Measurements from ENCODE around the gene PPHLN1. TPM values are rescaled to one million over a fixed set of nuclear protein-coding genes. Genes with fewer than 3 reads are reported as not detected.

PPHLN1 gene
- total RNA-seq, 1 experiment from 2014 or later, result 87.6 TPM

GRCh38 chr12:42459336-42459847 is 133.4 kb downstream of the PPHLN1 start:
- CTCF ChIA-PET, result no interaction called here

GRCh38 chr12:42462486-42462885 is 136.5 kb downstream of the PPHLN1 start:
- DNase-seq, result no peak
- Histone ChIP-seq H3K4me3 (ENCODE audit: low read depth, low read length) (no peak overlapping the region), H3K9me3 (no peaks in the 10 kb centered on the region), H3K36me3 (ENCODE audit: control insufficient read depth, insufficient read depth, low read length) (no peaks in the 10 kb centered on the region), H3K4me1 (no peaks in the 10 kb centered on the region), H3K27me3 (replicated peaks; ENCODE audit: control insufficient read depth, insufficient read depth, low read length) (no peaks in the 10 kb centered on the region)
- no peaks in the 10 kb centered on the region for H3K4me1 Mint-ChIP-seq (ENCODE audit: low read depth, unreplicated experiment)
- H3K4me3 Mint-ChIP-seq (ENCODE audit: unreplicated experiment), result no peak overlapping the region
- ChIA-PET POLR2A (no interaction called here), CTCF (no interaction called here)
- BruUV-seq (replicated peaks), result no TSS peak
- TF ChIP-seq CTCF (IDR thresholded peaks at IDR 0.05; ENCODE audit: insufficient read depth in 1 of 2, low read depth in 1 of 2, low read length in 1 of 2, severe bottlenecking in 1 of 2, unreplicated experiment in 1 of 2), result no peak
- peaks cover 18% of the 10 kb centered on the region for H3K36me3 Mint-ChIP-seq (ENCODE audit: insufficient read depth, unreplicated experiment)
- intact Hi-C loops (cut with micrococcal nuclease; ENCODE audit: unreplicated experiment), result no loop called here
- no peaks in the 10 kb centered on the region for H3K27me3 Mint-ChIP-seq (ENCODE audit: insufficient read depth, unreplicated experiment)
- no peak overlapping the region for H3K27ac Mint-ChIP-seq (ENCODE audit: unreplicated experiment)
- no peaks in the 10 kb centered on the region for H3K9me3 Mint-ChIP-seq (ENCODE audit: unreplicated experiment)

More at GRCh38 chr12:42459336-42459847, 133.4 kb downstream of the PPHLN1 start:
- H3K36me3 ChIP-seq (ENCODE audit: control insufficient read depth, insufficient read depth, low read length), result no peaks in the 10 kb centered on the region
- no peaks in the 10 kb centered on the region for H3K9me3 Mint-ChIP-seq (ENCODE audit: unreplicated experiment)
- no peak overlapping the region for H3K27ac Mint-ChIP-seq (ENCODE audit: unreplicated experiment)
- POLR2A ChIA-PET, result interaction anchor here (0.6 kb wide), 1 partner anchor 25 kb away, joined by 6 read pairs; no protein-coding TSS in a partner anchor
- no TSS peak for BruUV-seq (replicated peaks)
- no peaks in the 10 kb centered on the region for H3K27me3 Mint-ChIP-seq (ENCODE audit: insufficient read depth, unreplicated experiment)
- H3K4me3 Mint-ChIP-seq (ENCODE audit: unreplicated experiment), result no peak overlapping the region
- H3K9me3 ChIP-seq, result no peaks in the 10 kb centered on the region
- no peak overlapping the region for H3K4me3 ChIP-seq (ENCODE audit: low read depth, low read length)
- intact Hi-C loops (cut with micrococcal nuclease; ENCODE audit: unreplicated experiment), result loop anchor here (10.0 kb wide), 1 partner anchor 315 kb away; the partner anchor contains the start of gene GXYLT1
- no peaks in the 10 kb centered on the region for H3K27me3 ChIP-seq (replicated peaks; ENCODE audit: control insufficient read depth, insufficient read depth, low read length)
- no peaks in the 10 kb centered on the region for H3K4me1 ChIP-seq
- TF ChIP-seq CTCF (IDR thresholded peaks at IDR 0.05; ENCODE audit: insufficient read depth in 1 of 2, low read depth in 1 of 2, low read length in 1 of 2, severe bottlenecking in 1 of 2, unreplicated experiment in 1 of 2), result no peak
- no peak for DNase-seq
- H3K36me3 Mint-ChIP-seq (ENCODE audit: insufficient read depth, unreplicated experiment), result peaks cover 12% of the 10 kb centered on the region
- H3K4me1 Mint-ChIP-seq (ENCODE audit: low read depth, unreplicated experiment), result no peaks in the 10 kb centered on the region

GRCh38 chr12:42463671-42464070 is 137.7 kb downstream of the PPHLN1 start:
- POLR2A ChIA-PET, result no interaction called here
- CTCF ChIA-PET, result no interaction called here
- H3K9me3 Mint-ChIP-seq (ENCODE audit: unreplicated experiment), result no peaks in the 10 kb centered on the region

More at GRCh38 chr12:42463671-42464070, 137.7 kb downstream of the PPHLN1 start:
- Mint-ChIP-seq H3K36me3 (ENCODE audit: insufficient read depth, unreplicated experiment) (peaks cover 18% of the 10 kb centered on the region), H3K27ac (ENCODE audit: unreplicated experiment) (no peak overlapping the region), H3K27me3 (ENCODE audit: insufficient read depth, unreplicated experiment) (no peaks in the 10 kb centered on the region), H3K4me1 (ENCODE audit: low read depth, unreplicated experiment) (no peaks in the 10 kb centered on the region), H3K4me3 (ENCODE audit: unreplicated experiment) (no peak overlapping the region)
- no peak for DNase-seq
- Histone ChIP-seq H3K4me1 (no peaks in the 10 kb centered on the region), H3K4me3 (ENCODE audit: low read depth, low read length) (no peak overlapping the region), H3K27me3 (replicated peaks; ENCODE audit: control insufficient read depth, insufficient read depth, low read length) (no peaks in the 10 kb centered on the region), H3K9me3 (no peaks in the 10 kb centered on the region), H3K36me3 (ENCODE audit: control insufficient read depth, insufficient read depth, low read length) (no peaks in the 10 kb centered on the region)
- TF ChIP-seq CTCF (IDR thresholded peaks at IDR 0.05; ENCODE audit: insufficient read depth in 1 of 2, low read depth in 1 of 2, low read length in 1 of 2, severe bottlenecking in 1 of 2, unreplicated experiment in 1 of 2), result no peak
- intact Hi-C loops (cut with micrococcal nuclease; ENCODE audit: unreplicated experiment), result no loop called here
- BruUV-seq (replicated peaks), result no TSS peak
